A172 (cell line): ENCODE data around the gene LIMK1. TPM values are rescaled to one million over a fixed set of nuclear protein-coding genes. Genes with fewer than 3 reads are reported as not detected.

Experiments used
- total RNA-seq: library from RNA; depleted of rRNA; stranded (reverse); fragments of >200 nt; shearing (Covaris generic); gene quantifications from 2 replicates; pipeline ENCODE4 v1.2.3, GENCODE V29; 2014; rRNA removed

The LIMK1 gene
- total RNA-seq, 1 experiment from 2014 or later: 104 TPM

Other genes with a start within 250 kb of the LIMK1 start
- gene METTL27, start 241.3 kb upstream of the LIMK1 start, total RNA-seq: 2.3 and 3.1 TPM in 2 replicates
- gene TMEM270, start 222.6 kb upstream of the LIMK1 start, total RNA-seq: 0.52 and 1.7 TPM in 2 replicates
- 0.41 and 0.50 TPM in 2 replicates for gene ELN, start 55.6 kb upstream of the LIMK1 start, total RNA-seq
- gene EIF4H, start 90.6 kb downstream of the LIMK1 start, total RNA-seq: 457 and 480 TPM in 2 replicates
- 0.84 and 3.3 TPM in 2 replicates for gene LAT2, start 126.2 kb downstream of the LIMK1 start, total RNA-seq
- gene RFC2, start 170.6 kb downstream of the LIMK1 start, total RNA-seq: 99.1 and 138 TPM in 2 replicates
- gene CLIP2, start 205.6 kb downstream of the LIMK1 start, total RNA-seq: 43.9 and 47.4 TPM in 2 replicates